SK-N-SH treated with all-trans-retinoic acid at 6 μM for 48 hours (cell line): Measurements from ENCODE around the gene SUSD4.

Experiments
- PPARA ChIP-seq: fragments of 250-450 bp; sonication (Bioruptor Pico); IDR thresholded peaks from 2 replicates; pipeline ENCODE4 v1.5.0; 2020; ENCODE audit warnings: mild to moderate bottlenecking, borderline replicate concordance
- RARB ChIP-seq: fragments of 250-450 bp; sonication (Bioruptor Pico); IDR thresholded peaks from 2 replicates; pipeline ENCODE4 v1.8.0; 2021; ENCODE audit warnings: mild to moderate bottlenecking, moderate library complexity
- ZC3H10 ChIP-seq: fragments of 250-450 bp; sonication (Bioruptor Pico); IDR thresholded peaks from 2 replicates; pipeline ENCODE4 v1.5.1; 2021; ENCODE audit warnings: mild to moderate bottlenecking, moderate library complexity
- ZFP3 ChIP-seq: fragments of 250-450 bp; sonication (Bioruptor Pico); IDR thresholded peaks from 2 replicates; pipeline ENCODE4 v1.5.0; 2020; ENCODE audit warnings: mild to moderate bottlenecking, moderate library complexity
- ZFP30 ChIP-seq: fragments of 450-650 bp; formaldehyde crosslinking; IDR thresholded peaks from 2 replicates; pipeline ENCODE4 v1.5.0; 2022; ENCODE audit warnings: mild to moderate bottlenecking, moderate library complexity
- ZNF565 ChIP-seq: fragments of 450-650 bp; formaldehyde crosslinking; conservative IDR thresholded peaks from 2 replicates; pipeline ENCODE4 v1.5.0; 2020; ENCODE audit warnings: low read depth, mild to moderate bottlenecking, moderate library complexity
- TF ChIP-seq, protein P1 (sequence below): fragments of 250-450 bp; sonication (Bioruptor Pico); IDR thresholded peaks from 2 replicates; pipeline ENCODE4 v1.8.0; 2020; ENCODE audit warnings: mild to moderate bottlenecking, moderate library complexity, borderline replicate concordance
- TF ChIP-seq, protein P2 (sequence below): fragments of 250-450 bp; sonication (Bioruptor Pico); IDR thresholded peaks from 2 replicates; pipeline ENCODE4 v1.5.1; 2020; ENCODE audit warnings: low read depth, mild to moderate bottlenecking, moderate library complexity
- TF ChIP-seq, protein P3 (sequence below): fragments of 250-450 bp; sonication (Bioruptor Pico); IDR thresholded peaks from 2 replicates; pipeline ENCODE4 v1.5.0; 2020; ENCODE audit warnings: mild to moderate bottlenecking, moderate library complexity

DNA sequence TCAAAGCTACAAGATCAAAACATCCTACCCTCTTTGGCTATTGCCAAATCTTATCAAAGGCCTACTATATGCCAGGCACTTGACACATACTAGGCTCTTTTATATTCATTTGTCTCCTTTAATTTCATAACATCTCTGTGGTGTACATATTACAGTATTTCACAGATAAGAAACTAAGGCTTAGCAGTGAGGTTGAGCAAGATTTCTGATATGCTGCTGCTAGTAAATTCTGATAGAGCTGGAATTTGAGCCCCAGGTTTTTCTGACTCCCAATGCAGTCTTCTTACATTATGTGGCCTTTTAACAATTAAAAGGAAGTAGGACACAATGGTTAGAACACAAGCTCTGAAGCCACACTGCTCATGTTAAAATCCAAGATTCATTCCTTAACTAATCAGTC lies 46.1 kb upstream of the SUSD4 start:
- no peak for TF ChIP-seq PPARA (CRISPR knock-in tag)
- TF ChIP-seq, protein P1, sequence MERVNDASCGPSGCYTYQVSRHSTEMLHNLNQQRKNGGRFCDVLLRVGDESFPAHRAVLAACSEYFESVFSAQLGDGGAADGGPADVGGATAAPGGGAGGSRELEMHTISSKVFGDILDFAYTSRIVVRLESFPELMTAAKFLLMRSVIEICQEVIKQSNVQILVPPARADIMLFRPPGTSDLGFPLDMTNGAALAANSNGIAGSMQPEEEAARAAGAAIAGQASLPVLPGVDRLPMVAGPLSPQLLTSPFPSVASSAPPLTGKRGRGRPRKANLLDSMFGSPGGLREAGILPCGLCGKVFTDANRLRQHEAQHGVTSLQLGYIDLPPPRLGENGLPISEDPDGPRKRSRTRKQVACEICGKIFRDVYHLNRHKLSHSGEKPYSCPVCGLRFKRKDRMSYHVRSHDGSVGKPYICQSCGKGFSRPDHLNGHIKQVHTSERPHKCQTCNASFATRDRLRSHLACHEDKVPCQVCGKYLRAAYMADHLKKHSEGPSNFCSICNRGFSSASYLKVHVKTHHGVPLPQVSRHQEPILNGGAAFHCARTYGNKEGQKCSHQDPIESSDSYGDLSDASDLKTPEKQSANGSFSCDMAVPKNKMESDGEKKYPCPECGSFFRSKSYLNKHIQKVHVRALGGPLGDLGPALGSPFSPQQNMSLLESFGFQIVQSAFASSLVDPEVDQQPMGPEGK (CRISPR knock-in tag) = no peak
- no peak for TF ChIP-seq ZNF565 (CRISPR knock-in tag)
- no peak for TF ChIP-seq ZC3H10 (CRISPR knock-in tag)
- TF ChIP-seq, protein P2, sequence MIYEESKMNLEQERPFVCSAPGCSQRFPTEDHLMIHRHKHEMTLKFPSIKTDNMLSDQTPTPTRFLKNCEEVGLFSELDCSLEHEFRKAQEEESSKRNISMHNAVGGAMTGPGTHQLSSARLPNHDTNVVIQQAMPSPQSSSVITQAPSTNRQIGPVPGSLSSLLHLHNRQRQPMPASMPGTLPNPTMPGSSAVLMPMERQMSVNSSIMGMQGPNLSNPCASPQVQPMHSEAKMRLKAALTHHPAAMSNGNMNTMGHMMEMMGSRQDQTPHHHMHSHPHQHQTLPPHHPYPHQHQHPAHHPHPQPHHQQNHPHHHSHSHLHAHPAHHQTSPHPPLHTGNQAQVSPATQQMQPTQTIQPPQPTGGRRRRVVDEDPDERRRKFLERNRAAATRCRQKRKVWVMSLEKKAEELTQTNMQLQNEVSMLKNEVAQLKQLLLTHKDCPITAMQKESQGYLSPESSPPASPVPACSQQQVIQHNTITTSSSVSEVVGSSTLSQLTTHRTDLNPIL = no peak
- no peak for TF ChIP-seq ZFP30
- no peak for TF ChIP-seq RARB
- no peak for TF ChIP-seq ZFP3 (CRISPR knock-in tag)
- TF ChIP-seq, protein P3, sequence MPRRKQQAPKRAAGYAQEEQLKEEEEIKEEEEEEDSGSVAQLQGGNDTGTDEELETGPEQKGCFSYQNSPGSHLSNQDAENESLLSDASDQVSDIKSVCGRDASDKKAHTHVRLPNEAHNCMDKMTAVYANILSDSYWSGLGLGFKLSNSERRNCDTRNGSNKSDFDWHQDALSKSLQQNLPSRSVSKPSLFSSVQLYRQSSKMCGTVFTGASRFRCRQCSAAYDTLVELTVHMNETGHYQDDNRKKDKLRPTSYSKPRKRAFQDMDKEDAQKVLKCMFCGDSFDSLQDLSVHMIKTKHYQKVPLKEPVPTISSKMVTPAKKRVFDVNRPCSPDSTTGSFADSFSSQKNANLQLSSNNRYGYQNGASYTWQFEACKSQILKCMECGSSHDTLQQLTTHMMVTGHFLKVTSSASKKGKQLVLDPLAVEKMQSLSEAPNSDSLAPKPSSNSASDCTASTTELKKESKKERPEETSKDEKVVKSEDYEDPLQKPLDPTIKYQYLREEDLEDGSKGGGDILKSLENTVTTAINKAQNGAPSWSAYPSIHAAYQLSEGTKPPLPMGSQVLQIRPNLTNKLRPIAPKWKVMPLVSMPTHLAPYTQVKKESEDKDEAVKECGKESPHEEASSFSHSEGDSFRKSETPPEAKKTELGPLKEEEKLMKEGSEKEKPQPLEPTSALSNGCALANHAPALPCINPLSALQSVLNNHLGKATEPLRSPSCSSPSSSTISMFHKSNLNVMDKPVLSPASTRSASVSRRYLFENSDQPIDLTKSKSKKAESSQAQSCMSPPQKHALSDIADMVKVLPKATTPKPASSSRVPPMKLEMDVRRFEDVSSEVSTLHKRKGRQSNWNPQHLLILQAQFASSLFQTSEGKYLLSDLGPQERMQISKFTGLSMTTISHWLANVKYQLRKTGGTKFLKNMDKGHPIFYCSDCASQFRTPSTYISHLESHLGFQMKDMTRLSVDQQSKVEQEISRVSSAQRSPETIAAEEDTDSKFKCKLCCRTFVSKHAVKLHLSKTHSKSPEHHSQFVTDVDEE = no peak
